ENCODE results near the gene SLC28A1.

Gene SLC28A1

GRCh38 chr15:84883916-84884781 is at the start of gene SLC28A1:
TSS of gene SLC28A1 (plus strand) at chr15:84884662. CDS start at chr15:84887761, 3,099 bp downstream.
- DNase-seq: no peak

- DNase-seq: no peak
These were observed 49.5 kb upstream of the SLC28A1 start for GRCh38 chr15:84834969-84835368.

GRCh38 chr15:84835661-84836337 is 48.7 kb upstream of the SLC28A1 start:
- DNase-seq: no peak

GRCh38 chr15:84836844-84837243 is 47.6 kb upstream of the SLC28A1 start:
- no peak for DNase-seq

GRCh38 chr15:84839714-84840113 is 44.7 kb upstream of the SLC28A1 start:
- DNase-seq: no peak

- no peak for DNase-seq
These were observed 44.2 kb upstream of the SLC28A1 start for GRCh38 chr15:84840255-84840654.

- DNase-seq: no peak
These were observed 43.6 kb upstream of the SLC28A1 start for GRCh38 chr15:84840741-84841429.

GRCh38 chr15:84842781-84843180 is 41.7 kb upstream of the SLC28A1 start:
- no peak for DNase-seq

- no peak for DNase-seq
These were observed 39.5 kb upstream of the SLC28A1 start for GRCh38 chr15:84844964-84845363.

- DNase-seq: peak; percentile 46
These were observed 38.8 kb upstream of the SLC28A1 start for GRCh38 chr15:84845631-84846030.

GRCh38 chr15:84846269-84846668 is 38.2 kb upstream of the SLC28A1 start:
- DNase-seq: no peak

GRCh38 chr15:84847382-84847781 is 37.1 kb upstream of the SLC28A1 start:
- DNase-seq: no peak

GRCh38 chr15:84852212-84852611 is 32.2 kb upstream of the SLC28A1 start:
- DNase-seq: no peak

- peak; percentile 49 for DNase-seq
These were observed 29.3 kb upstream of the SLC28A1 start for GRCh38 chr15:84855136-84855535.

- no peak for DNase-seq
These were observed 28.7 kb upstream of the SLC28A1 start for GRCh38 chr15:84855765-84856164.

- DNase-seq: no peak
These were observed 27.6 kb upstream of the SLC28A1 start for GRCh38 chr15:84856731-84857417.

- DNase-seq: no peak
These were observed 27.0 kb upstream of the SLC28A1 start for GRCh38 chr15:84857418-84858004.

- no peak for DNase-seq
These were observed 26.2 kb upstream of the SLC28A1 start for GRCh38 chr15:84858231-84858630.

- no peak for DNase-seq
These were observed 25.3 kb upstream of the SLC28A1 start for GRCh38 chr15:84859144-84859543.

GRCh38 chr15:84859651-84860050 is 24.8 kb upstream of the SLC28A1 start:
- no peak for DNase-seq

GRCh38 chr15:84861781-84862180 is 22.7 kb upstream of the SLC28A1 start:
- no peak for DNase-seq

GRCh38 chr15:84862214-84862975 is 22.1 kb upstream of the SLC28A1 start:
- no peak for DNase-seq
